Astrocyte (in vitro differentiated cells and primary cell): Measurements from ENCODE around the gene GTF2F2. TPM values are rescaled to one million over a fixed set of nuclear protein-coding genes. Genes with fewer than 3 reads are reported as not detected.

Experiments used
- DNase-seq: peaks from one replicate; pipeline ENCODE4 v3.0.0-alpha.2; 2010; ENCODE audit warnings: low read depth
- FAIRE-seq: peaks from 2 replicates; lab custom pipeline; 2011; peaks lifted over from hg19 to GRCh38; lab: Jason Lieb, UNC
- H2AFZ ChIP-seq: 2 replicates; pipeline ENCODE4 v1.6.0; 2012; ENCODE audit warnings: low read depth, low read length, inconsistent platforms
- H3K27ac ChIP-seq: 2 replicates; pipeline ENCODE4 v1.5.1; 2011; ENCODE audit warnings: low read depth, low read length, inconsistent platforms
- H3K27me3 ChIP-seq: 2 replicates; pipeline ENCODE4 v1.6.0; 2011; ENCODE audit warnings: low read length, inconsistent platforms; ENCODE audit not compliant: insufficient read depth
- H3K36me3 ChIP-seq: 2 replicates; pipeline ENCODE4 v1.5.1; 2011; ENCODE audit warnings: low read length, inconsistent platforms; ENCODE audit not compliant: insufficient read depth
- H3K4me1 ChIP-seq: 2 replicates; pipeline ENCODE4 v1.5.1; 2011; ENCODE audit warnings: low read length, inconsistent platforms; ENCODE audit not compliant: insufficient read depth
- H3K4me2 ChIP-seq: 2 replicates; pipeline ENCODE4 v1.6.0; 2012; ENCODE audit warnings: low read length, inconsistent platforms
- H3K4me3 ChIP-seq: 2 replicates; pipeline ENCODE4 v1.5.1; 2011; ENCODE audit warnings: low read depth, mild to moderate bottlenecking, low read length, inconsistent platforms; ENCODE audit not compliant: insufficient read depth
- H3K79me2 ChIP-seq: 2 replicates; pipeline ENCODE4 v1.6.0; 2012; ENCODE audit warnings: mild to moderate bottlenecking, low read length, inconsistent platforms; ENCODE audit not compliant: insufficient read depth
- H3K9ac ChIP-seq: 2 replicates; pipeline ENCODE4 v1.6.0; 2012; ENCODE audit warnings: mild to moderate bottlenecking, low read length, inconsistent platforms
- H3K9me3 ChIP-seq: 2 replicates; pipeline ENCODE4 v1.5.1; 2012; ENCODE audit warnings: low read depth, mild to moderate bottlenecking, low read length, inconsistent platforms; ENCODE audit not compliant: insufficient read depth
- H4K20me1 ChIP-seq: 2 replicates; pipeline ENCODE4 v1.6.0; 2012; ENCODE audit warnings: low read length, inconsistent platforms; ENCODE audit not compliant: insufficient read depth
- H3K27ac Mint-ChIP-seq: one replicate; pipeline ENCODE4 v1.8.0; 2021; ENCODE audit warnings: mild to moderate bottlenecking, mixed read lengths; ENCODE audit not compliant: unreplicated experiment
- H3K27me3 Mint-ChIP-seq: one replicate; pipeline ENCODE4 v1.8.0; 2021; ENCODE audit warnings: low read depth, mixed read lengths; ENCODE audit not compliant: unreplicated experiment
- H3K36me3 Mint-ChIP-seq: one replicate; pipeline ENCODE4 v1.8.0; 2021; ENCODE audit warnings: low read depth, mixed read lengths; ENCODE audit not compliant: unreplicated experiment
- H3K4me1 Mint-ChIP-seq: one replicate; pipeline ENCODE4 v1.8.0; 2021; ENCODE audit warnings: low read depth, mixed read lengths; ENCODE audit not compliant: unreplicated experiment
- H3K4me3 Mint-ChIP-seq: one replicate; pipeline ENCODE4 v1.8.0; 2021; ENCODE audit warnings: mild to moderate bottlenecking, moderate library complexity, mixed read lengths; ENCODE audit not compliant: unreplicated experiment
- H3K9me3 Mint-ChIP-seq: one replicate; pipeline ENCODE4 v1.8.0; 2021; ENCODE audit warnings: mild to moderate bottlenecking, mixed read lengths; ENCODE audit not compliant: unreplicated experiment
- CTCF ChIP-seq: IDR thresholded peaks from 2 replicates; pipeline ENCODE4 v1.5.1; 2011; ENCODE audit warnings: low read depth, mild to moderate bottlenecking, inconsistent platforms, low read length, moderate library complexity; ENCODE audit not compliant: insufficient read depth
- EZH2 ChIP-seq: IDR thresholded peaks from 2 replicates; pipeline ENCODE4 v1.6.1; 2012; ENCODE audit warnings: mild to moderate bottlenecking, low read length, inconsistent platforms; ENCODE audit not compliant: insufficient read depth
- total RNA-seq: library from RNA; stranded (reverse); gene quantifications from 2 replicates; pipeline ENCODE4 v1.2.1, GENCODE V29; 2021

Gene GTF2F2
- total RNA-seq, 1 donor from 2014 or later = 27.8 TPM

DNA sequence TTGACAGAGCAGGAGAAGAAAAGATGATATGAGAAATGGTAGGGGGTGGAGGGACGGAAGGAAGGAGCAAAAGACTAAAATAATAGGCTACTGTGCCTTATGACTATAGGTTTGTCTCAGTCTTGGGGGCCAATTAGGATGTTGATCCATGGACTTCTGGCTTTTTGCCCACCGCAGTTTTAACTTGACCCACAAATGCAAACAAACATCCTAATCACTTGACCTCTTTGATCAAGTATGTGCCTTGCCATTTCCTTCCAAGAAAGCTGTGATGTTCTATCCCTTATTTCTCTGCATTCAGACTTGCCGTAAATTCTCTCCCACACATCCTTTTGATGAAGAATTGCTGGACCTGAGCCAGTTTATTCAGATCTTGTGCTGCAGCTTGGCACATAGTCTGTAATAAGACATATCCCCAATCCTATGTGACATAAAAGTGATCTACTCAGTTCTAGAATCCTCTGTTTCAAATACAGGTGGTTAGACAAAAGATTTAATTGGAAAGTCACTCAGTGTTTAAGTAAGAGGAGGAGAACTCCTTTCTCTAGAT, 157.9 kb downstream of the GTF2F2 start:
- Histone ChIP-seq H3K4me1 (no peaks in the 10 kb centered on the region), H3K36me3 (no peaks in the 10 kb centered on the region), H3K9ac (no peak overlapping the region), H3K27me3 (no peaks in the 10 kb centered on the region), H2AFZ (no peak overlapping the region), H3K4me2 (no peak overlapping the region), H3K27ac (no peak overlapping the region), H4K20me1 (no peaks in the 10 kb centered on the region), H3K4me3 (no peak overlapping the region), H3K9me3 (peaks cover 3% of the 10 kb centered on the region), H3K79me2 (peaks cover 3% of the 10 kb centered on the region)
- FAIRE-seq = no peak
- Mint-ChIP-seq H3K27ac (no peak overlapping the region), H3K4me1 (peaks cover 11% of the 10 kb centered on the region), H3K36me3 (peaks cover 16% of the 10 kb centered on the region), H3K27me3 (no peaks in the 10 kb centered on the region), H3K9me3 (peaks cover 6% of the 10 kb centered on the region), H3K4me3 (no peak overlapping the region)
- peak; percentile 34 for DNase-seq
- no peak for TF ChIP-seq EZH2
- no peak for TF ChIP-seq CTCF

- no peaks in the 10 kb centered on the region for H4K20me1 ChIP-seq
- H3K27ac ChIP-seq = no peak overlapping the region
- no peaks in the 10 kb centered on the region for H3K4me1 ChIP-seq
- DNase-seq (no peak), FAIRE-seq (no peak)
- no peak overlapping the region for H2AFZ ChIP-seq
- no peak overlapping the region for H3K9ac ChIP-seq
- peaks cover 3% of the 10 kb centered on the region for H3K9me3 ChIP-seq
- Mint-ChIP-seq H3K9me3 (peaks cover 6% of the 10 kb centered on the region), H3K36me3 (peaks cover 12% of the 10 kb centered on the region), H3K4me1 (peaks cover 13% of the 10 kb centered on the region), H3K27me3 (no peaks in the 10 kb centered on the region), H3K4me3 (no peak overlapping the region), H3K27ac (no peak overlapping the region)
- peaks cover 3% of the 10 kb centered on the region for H3K79me2 ChIP-seq
- no peak overlapping the region for H3K4me3 ChIP-seq
- TF ChIP-seq EZH2 = no peak
- no peak for TF ChIP-seq CTCF
- H3K27me3 ChIP-seq = no peaks in the 10 kb centered on the region
- no peak overlapping the region for H3K4me2 ChIP-seq
- H3K36me3 ChIP-seq = peaks cover 8% of the 10 kb centered on the region
Measured at GRCh38 chr13:45280011-45280410, 159.7 kb downstream of the GTF2F2 start.

DNA sequence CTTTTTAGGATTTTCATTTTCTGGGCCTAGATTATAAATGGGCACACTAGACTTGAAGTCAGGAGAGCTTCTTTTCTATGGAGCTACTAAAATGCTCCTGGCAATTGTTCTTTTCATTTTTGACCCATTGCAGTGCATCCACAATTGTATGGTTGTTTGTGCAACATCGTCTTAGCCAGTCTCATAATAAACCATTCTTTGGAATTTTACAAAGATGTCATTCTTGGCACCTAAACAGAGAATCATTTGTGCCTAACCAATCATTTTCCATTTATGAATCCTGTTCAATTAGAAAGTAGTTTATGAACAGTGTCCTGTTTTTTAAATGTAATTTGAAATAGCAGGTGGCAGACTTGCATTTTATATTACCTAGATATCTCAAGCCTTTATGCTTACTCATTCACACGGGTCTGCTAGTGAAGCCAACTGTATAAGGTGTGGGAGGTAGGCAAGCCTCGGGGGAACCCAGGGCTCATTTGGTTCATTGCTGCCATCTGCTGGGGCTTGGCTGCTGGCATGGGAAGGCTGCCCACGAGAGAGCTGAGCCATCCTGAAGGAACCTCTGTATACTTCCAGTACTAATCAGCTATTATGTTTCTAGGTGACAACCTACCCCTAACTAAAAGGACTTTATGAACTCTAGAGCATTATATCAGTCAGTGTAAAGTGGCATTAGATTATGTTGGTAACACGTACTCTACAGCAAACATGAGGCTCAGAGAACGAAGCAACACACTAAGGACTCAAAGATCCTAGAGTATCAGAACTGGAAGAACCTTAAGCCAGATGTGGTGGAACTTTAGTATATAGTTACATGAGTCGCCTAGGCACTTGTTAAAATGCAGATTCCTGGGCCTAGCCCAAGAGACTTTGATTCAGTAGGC, 160.7 kb downstream of the GTF2F2 start:
- H3K9me3 Mint-ChIP-seq = peaks cover 6% of the 10 kb centered on the region
- peaks cover 9% of the 10 kb centered on the region for H3K36me3 ChIP-seq
- peaks cover 13% of the 10 kb centered on the region for H3K4me1 Mint-ChIP-seq

More for the DNA sequence above, 160.7 kb downstream of the GTF2F2 start:
- peaks cover 3% of the 10 kb centered on the region for H3K79me2 ChIP-seq
- Mint-ChIP-seq H3K27ac (peak overlapping the region; percentile 51), H3K4me3 (no peak overlapping the region), H3K27me3 (no peaks in the 10 kb centered on the region), H3K36me3 (peaks cover 12% of the 10 kb centered on the region)
- no peak overlapping the region for H3K9ac ChIP-seq
- peak overlapping the region; percentile 28 for H3K27ac ChIP-seq
- peaks cover 3% of the 10 kb centered on the region for H3K9me3 ChIP-seq
- H3K4me2 ChIP-seq = no peak overlapping the region
- peak; percentile 74 for DNase-seq
- no peak overlapping the region for H2AFZ ChIP-seq
- no peaks in the 10 kb centered on the region for H3K4me1 ChIP-seq
- H4K20me1 ChIP-seq = no peaks in the 10 kb centered on the region
- H3K4me3 ChIP-seq = no peak overlapping the region
- H3K27me3 ChIP-seq = no peaks in the 10 kb centered on the region
- FAIRE-seq = peak; percentile 59
- no peak for TF ChIP-seq EZH2
- TF ChIP-seq CTCF = peak; percentile 82
